ENCODE measurements around the gene FHAD1.

DNA sequence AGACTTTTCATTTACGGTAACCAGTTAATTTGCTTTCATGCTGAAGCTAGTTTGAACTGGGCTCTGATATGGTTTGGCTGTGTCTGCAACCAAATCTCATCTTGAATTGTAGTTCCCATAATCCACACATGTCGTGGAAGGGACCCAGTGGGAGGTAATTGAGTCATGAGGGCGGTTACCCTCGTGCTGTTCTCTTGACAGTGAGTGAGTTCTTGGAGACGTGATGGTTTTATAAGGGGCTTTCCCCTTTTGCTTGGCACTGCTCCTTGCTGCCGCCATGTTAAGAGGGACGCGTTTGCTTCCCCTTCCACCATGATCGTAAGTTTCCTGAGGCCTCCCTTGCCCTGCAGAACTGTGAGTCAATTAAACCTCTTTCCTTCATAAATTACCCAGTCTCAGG lies 10.3 kb upstream of the FHAD1 start:
- TF ChIP-seq BRCA1 (IDR thresholded peaks at IDR 0.05) (no peak), BRCA1 (CRISPR knock-in tag; IDR thresholded peaks at IDR 0.05) (no peak), MEF2A (IDR thresholded peaks at IDR 0.05; ENCODE audit: control insufficient read depth, low read depth, low read length) (no peak), POLR2AphosphoS5 (IDR thresholded peaks at IDR 0.05; ENCODE audit: control insufficient read depth, insufficient read depth, low read depth, low read length) (no peak), MAZ (CRISPR knock-in tag; conservative IDR thresholded peaks at IDR 0.05 in 1 of 2, IDR thresholded peaks at IDR 0.05 in 1 of 2) (no peak), CC2D1A (IDR thresholded peaks at IDR 0.05) (no peak), EZH2 (IDR thresholded peaks at IDR 0.05; ENCODE audit: borderline replicate concordance, low read depth, low read length) (no peak), TEAD4 (IDR thresholded peaks at IDR 0.05; ENCODE audit: low read length) (no peak), TEAD4 (CRISPR knock-in tag; IDR thresholded peaks at IDR 0.05; ENCODE audit: borderline replicate concordance) (no peak), ELF4 (CRISPR knock-in tag; IDR thresholded peaks at IDR 0.05) (no peak), HNRNPL (IDR thresholded peaks at IDR 0.05; ENCODE audit: low read depth, low read length) (no peak)
- TF ChIP-seq, protein P1, sequence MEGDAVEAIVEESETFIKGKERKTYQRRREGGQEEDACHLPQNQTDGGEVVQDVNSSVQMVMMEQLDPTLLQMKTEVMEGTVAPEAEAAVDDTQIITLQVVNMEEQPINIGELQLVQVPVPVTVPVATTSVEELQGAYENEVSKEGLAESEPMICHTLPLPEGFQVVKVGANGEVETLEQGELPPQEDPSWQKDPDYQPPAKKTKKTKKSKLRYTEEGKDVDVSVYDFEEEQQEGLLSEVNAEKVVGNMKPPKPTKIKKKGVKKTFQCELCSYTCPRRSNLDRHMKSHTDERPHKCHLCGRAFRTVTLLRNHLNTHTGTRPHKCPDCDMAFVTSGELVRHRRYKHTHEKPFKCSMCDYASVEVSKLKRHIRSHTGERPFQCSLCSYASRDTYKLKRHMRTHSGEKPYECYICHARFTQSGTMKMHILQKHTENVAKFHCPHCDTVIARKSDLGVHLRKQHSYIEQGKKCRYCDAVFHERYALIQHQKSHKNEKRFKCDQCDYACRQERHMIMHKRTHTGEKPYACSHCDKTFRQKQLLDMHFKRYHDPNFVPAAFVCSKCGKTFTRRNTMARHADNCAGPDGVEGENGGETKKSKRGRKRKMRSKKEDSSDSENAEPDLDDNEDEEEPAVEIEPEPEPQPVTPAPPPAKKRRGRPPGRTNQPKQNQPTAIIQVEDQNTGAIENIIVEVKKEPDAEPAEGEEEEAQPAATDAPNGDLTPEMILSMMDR (IDR thresholded peaks at IDR 0.05 in 2 of 3, conservative IDR thresholded peaks at IDR 0.05 in 1 of 3; ENCODE audit: insufficient read depth in 2 of 3, low read depth in 1 of 3, low read length in 3 of 3), result no peak
- TF ChIP-seq, protein P2, sequence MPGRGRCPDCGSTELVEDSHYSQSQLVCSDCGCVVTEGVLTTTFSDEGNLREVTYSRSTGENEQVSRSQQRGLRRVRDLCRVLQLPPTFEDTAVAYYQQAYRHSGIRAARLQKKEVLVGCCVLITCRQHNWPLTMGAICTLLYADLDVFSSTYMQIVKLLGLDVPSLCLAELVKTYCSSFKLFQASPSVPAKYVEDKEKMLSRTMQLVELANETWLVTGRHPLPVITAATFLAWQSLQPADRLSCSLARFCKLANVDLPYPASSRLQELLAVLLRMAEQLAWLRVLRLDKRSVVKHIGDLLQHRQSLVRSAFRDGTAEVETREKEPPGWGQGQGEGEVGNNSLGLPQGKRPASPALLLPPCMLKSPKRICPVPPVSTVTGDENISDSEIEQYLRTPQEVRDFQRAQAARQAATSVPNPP (IDR thresholded peaks at IDR 0.05; ENCODE audit: borderline replicate concordance, insufficient read depth, insufficient read length), result no peak
- TF ChIP-seq, protein P3, sequence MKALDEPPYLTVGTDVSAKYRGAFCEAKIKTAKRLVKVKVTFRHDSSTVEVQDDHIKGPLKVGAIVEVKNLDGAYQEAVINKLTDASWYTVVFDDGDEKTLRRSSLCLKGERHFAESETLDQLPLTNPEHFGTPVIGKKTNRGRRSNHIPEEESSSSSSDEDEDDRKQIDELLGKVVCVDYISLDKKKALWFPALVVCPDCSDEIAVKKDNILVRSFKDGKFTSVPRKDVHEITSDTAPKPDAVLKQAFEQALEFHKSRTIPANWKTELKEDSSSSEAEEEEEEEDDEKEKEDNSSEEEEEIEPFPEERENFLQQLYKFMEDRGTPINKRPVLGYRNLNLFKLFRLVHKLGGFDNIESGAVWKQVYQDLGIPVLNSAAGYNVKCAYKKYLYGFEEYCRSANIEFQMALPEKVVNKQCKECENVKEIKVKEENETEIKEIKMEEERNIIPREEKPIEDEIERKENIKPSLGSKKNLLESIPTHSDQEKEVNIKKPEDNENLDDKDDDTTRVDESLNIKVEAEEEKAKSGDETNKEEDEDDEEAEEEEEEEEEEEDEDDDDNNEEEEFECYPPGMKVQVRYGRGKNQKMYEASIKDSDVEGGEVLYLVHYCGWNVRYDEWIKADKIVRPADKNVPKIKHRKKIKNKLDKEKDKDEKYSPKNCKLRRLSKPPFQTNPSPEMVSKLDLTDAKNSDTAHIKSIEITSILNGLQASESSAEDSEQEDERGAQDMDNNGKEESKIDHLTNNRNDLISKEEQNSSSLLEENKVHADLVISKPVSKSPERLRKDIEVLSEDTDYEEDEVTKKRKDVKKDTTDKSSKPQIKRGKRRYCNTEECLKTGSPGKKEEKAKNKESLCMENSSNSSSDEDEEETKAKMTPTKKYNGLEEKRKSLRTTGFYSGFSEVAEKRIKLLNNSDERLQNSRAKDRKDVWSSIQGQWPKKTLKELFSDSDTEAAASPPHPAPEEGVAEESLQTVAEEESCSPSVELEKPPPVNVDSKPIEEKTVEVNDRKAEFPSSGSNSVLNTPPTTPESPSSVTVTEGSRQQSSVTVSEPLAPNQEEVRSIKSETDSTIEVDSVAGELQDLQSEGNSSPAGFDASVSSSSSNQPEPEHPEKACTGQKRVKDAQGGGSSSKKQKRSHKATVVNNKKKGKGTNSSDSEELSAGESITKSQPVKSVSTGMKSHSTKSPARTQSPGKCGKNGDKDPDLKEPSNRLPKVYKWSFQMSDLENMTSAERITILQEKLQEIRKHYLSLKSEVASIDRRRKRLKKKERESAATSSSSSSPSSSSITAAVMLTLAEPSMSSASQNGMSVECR (CRISPR knock-in tag; IDR thresholded peaks at IDR 0.05), result no peak
- TF ChIP-seq, protein P4, sequence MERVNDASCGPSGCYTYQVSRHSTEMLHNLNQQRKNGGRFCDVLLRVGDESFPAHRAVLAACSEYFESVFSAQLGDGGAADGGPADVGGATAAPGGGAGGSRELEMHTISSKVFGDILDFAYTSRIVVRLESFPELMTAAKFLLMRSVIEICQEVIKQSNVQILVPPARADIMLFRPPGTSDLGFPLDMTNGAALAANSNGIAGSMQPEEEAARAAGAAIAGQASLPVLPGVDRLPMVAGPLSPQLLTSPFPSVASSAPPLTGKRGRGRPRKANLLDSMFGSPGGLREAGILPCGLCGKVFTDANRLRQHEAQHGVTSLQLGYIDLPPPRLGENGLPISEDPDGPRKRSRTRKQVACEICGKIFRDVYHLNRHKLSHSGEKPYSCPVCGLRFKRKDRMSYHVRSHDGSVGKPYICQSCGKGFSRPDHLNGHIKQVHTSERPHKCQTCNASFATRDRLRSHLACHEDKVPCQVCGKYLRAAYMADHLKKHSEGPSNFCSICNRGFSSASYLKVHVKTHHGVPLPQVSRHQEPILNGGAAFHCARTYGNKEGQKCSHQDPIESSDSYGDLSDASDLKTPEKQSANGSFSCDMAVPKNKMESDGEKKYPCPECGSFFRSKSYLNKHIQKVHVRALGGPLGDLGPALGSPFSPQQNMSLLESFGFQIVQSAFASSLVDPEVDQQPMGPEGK (CRISPR knock-in tag; IDR thresholded peaks at IDR 0.05; ENCODE audit: borderline replicate concordance), result no peak

Data from K562 (cell line).